AG04449 (cell line): ENCODE measurements around the gene MUCL3.
A peak's percentile ranks its signal among the peaks of the same experiment; 100 is the strongest.

Source experiments
- CTCF ChIA-PET: fragments of 350-600 bp; formaldehyde crosslinking; extraction: SDS; loops from one replicate; lab custom pipeline; 2021; ENCODE audit warnings: antibody characterized with exemption; lab: Yijun Ruan, JAX
- POLR2A ChIA-PET: fragments of 400-600, 350-600 bp; formaldehyde crosslinking; extraction: SDS; loops from one replicate; lab custom pipeline; 2020; ENCODE audit warnings: antibody characterized with exemption, inconsistent platforms; lab: Yijun Ruan, JAX
- DNase-seq: peaks from one replicate; pipeline ENCODE4 v3.0.0-alpha.2; 2010; ENCODE audit warnings: low read depth, low spot score
- H3K4me3 ChIP-seq: 2 replicates; pipeline ENCODE4 v1.5.1; 2011; ENCODE audit warnings: low read depth, mild to moderate bottlenecking, control low read depth, low read length
- TF ChIP-seq, protein P1 (sequence below): IDR thresholded peaks from one replicate; pipeline ENCODE4 v1.5.1; 2011; ENCODE audit warnings: mild to moderate bottlenecking, moderate library complexity, low read length, control low read depth, inconsistent platforms; ENCODE audit not compliant: insufficient read depth; ENCODE audit errors: missing control alignments

Gene MUCL3

GRCh38 chr6:30940361-30940986 lies at the start of gene MUCL3:
Gene MUCL3, plus strand, starts transcription at chr6:30940973. Its CDS starts 27 bp downstream, at chr6:30941000.
- no peak within 1 kb of the TSS for H3K4me3 ChIP-seq
- ChIA-PET CTCF (interaction anchor here (1.1 to 7.0 kb wide), 15 partner anchors 9 to 147 kb away, joined by 3 to 104 read pairs (median 4); partner anchors contain the start of genes SFTA2 and VARS2), POLR2A (no interaction called here)
- DNase-seq, result no peak
- TF ChIP-seq, protein P1, sequence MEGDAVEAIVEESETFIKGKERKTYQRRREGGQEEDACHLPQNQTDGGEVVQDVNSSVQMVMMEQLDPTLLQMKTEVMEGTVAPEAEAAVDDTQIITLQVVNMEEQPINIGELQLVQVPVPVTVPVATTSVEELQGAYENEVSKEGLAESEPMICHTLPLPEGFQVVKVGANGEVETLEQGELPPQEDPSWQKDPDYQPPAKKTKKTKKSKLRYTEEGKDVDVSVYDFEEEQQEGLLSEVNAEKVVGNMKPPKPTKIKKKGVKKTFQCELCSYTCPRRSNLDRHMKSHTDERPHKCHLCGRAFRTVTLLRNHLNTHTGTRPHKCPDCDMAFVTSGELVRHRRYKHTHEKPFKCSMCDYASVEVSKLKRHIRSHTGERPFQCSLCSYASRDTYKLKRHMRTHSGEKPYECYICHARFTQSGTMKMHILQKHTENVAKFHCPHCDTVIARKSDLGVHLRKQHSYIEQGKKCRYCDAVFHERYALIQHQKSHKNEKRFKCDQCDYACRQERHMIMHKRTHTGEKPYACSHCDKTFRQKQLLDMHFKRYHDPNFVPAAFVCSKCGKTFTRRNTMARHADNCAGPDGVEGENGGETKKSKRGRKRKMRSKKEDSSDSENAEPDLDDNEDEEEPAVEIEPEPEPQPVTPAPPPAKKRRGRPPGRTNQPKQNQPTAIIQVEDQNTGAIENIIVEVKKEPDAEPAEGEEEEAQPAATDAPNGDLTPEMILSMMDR, result no peak

- DNase-seq, result no peak
- TF ChIP-seq, protein P1, result no peak
- CTCF ChIA-PET, result interaction anchor here (1.0 to 2.3 kb wide), 4 partner anchors 9 to 24 kb away, joined by 3 to 9 read pairs (median 4); no protein-coding TSS in a partner anchor
- POLR2A ChIA-PET, result no interaction called here
- H3K4me3 ChIP-seq, result no peak overlapping the region
Observed at GRCh38 chr6:30891450-30891723, 49.4 kb upstream of the MUCL3 start.

- POLR2A ChIA-PET, result no interaction called here
Observed at GRCh38 chr6:30891816-30892538, 48.8 kb upstream of the MUCL3 start.

GRCh38 chr6:30893001-30893591 lies 47.7 kb upstream of the MUCL3 start:
- POLR2A ChIA-PET, result no interaction called here
- CTCF ChIA-PET, result interaction anchor here (1.3 to 1.4 kb wide), 2 partner anchors 18 to 176 kb away, joined by 3 read pairs; no protein-coding TSS in a partner anchor
- TF ChIP-seq, protein P1, result peak; percentile 14

More at GRCh38 chr6:30891816-30892538, 48.8 kb upstream of the MUCL3 start:
- no peak for DNase-seq
- CTCF ChIA-PET, result interaction anchor here (1.0 to 2.3 kb wide), 3 partner anchors 13 to 23 kb away, joined by 3 to 9 read pairs (median 3); no protein-coding TSS in a partner anchor
- no peak overlapping the region for H3K4me3 ChIP-seq
- TF ChIP-seq, protein P1, result no peak

GRCh38 chr6:30893666-30894065 lies 47.1 kb upstream of the MUCL3 start:
- ChIA-PET POLR2A (no interaction called here), CTCF (interaction anchor here (1.0 to 1.4 kb wide), 3 partner anchors 9 to 176 kb away, joined by 3 to 4 read pairs (median 3); partner anchors contain the start of gene DDR1)
- no peak overlapping the region for H3K4me3 ChIP-seq
- no peak for DNase-seq
- TF ChIP-seq, protein P1, result no peak

More at GRCh38 chr6:30893001-30893591, 47.7 kb upstream of the MUCL3 start:
- DNase-seq, result no peak
- no peak overlapping the region for H3K4me3 ChIP-seq
